CD4-positive, alpha-beta T cell treated with Interleukin-2 at 100 ng/mL for 4 hours (primary cell): ENCODE data around the gene PNLIPRP2.

Experiments
- DNase-seq: peaks from one replicate; pipeline ENCODE4 v3.0.0-alpha.2; 2020; ENCODE audit warnings: low spot score

PNLIPRP2 gene

DNA sequence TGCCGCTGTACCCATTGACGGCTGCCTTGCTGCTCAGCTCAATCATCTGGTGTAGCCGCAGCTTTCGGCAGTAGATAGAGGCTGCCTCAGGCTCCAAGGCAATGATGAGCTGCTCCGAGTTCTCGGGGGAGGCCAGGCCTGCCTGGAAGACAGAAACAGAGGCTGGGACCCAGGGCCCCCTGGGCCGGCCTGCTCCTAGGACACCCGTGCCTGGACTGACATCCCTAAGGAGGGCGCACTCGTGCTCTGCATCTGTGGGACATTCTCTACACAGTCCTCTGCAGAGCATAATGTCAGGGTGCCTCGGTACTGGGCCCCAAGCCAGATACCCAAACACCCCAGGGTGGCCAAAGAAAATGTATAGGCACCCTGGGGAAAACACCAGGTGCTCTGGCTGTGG lies 63.1 kb downstream of the PNLIPRP2 start:
- no peak for DNase-seq

DNA sequence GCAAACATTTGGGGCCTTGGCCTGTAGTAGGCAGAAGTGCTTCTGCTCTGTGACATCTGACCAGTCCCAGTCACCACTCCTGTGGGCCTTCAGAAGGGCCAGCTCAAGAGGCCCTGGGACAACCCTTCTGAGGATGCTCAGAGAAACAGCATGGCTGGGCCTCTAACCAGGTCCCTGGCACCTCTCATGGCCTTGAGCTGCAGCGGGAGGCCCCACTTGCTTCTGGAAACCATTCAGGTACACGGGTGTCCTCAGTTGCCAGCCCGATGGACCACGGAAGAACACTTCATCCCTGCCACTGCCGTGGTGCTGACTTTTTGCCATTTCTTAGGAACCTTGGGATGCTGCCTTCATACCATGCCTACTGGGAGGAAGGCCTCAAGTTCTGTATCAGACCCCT lies 64.0 kb downstream of the PNLIPRP2 start:
- no peak for DNase-seq

DNA sequence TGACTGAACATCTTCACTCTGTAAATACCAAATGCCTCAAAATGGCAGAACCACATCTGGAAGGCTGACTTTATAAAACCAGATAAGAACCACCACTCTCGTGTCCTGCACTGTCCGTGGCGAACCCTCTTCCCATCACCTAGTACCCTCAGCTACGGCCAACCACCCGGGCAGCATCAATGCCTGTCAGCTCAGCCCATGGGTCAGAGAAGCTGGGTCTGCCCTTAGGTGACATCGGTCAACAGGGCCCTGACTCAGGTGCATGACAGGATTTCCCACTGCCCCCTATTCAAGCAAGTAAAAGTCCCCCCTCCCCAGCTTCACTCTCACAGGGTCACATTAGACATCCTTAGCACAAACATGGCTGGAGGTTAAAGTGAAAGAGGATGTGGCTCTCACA lies 65.1 kb downstream of the PNLIPRP2 start:
- DNase-seq: no peak

DNA sequence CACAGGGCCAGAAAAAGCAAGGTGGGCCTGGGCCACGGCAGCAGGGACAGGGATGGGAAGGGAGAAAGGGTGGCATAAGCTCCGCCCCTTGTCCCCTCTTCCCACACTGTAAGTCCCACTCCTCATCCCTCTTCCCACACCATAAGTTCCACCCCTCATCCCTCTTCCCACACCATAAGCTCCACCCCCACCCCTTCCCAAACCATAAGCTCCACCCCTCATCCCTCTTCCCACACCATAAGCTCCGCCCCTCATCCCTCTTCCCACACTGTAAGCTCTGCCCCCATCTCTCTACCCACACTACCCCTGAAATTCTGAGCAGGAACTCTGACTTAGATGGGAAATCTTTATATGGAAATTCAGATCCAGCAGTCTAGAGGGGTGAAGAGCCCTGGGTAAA lies 65.9 kb downstream of the PNLIPRP2 start:
- DNase-seq: no peak

DNA sequence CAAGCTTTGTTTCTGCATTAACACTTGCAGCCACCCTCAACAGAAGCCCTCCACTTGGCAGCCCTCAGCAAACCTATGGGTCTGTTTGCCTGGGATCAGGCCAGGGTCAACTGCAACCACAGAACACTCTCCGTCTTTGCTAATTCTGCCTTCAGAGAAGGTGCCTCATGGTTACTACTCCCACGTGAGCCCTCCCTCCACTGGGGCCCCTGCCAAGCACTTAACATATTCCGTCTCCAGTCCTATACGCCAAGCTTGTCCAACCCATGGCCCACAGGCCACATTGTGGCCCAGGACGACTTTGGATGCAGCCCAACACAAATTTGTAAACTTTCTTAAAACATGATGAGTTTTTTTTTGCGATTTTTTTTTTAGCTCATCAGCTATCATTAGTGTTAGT lies 66.9 kb downstream of the PNLIPRP2 start:
- no peak for DNase-seq

DNA sequence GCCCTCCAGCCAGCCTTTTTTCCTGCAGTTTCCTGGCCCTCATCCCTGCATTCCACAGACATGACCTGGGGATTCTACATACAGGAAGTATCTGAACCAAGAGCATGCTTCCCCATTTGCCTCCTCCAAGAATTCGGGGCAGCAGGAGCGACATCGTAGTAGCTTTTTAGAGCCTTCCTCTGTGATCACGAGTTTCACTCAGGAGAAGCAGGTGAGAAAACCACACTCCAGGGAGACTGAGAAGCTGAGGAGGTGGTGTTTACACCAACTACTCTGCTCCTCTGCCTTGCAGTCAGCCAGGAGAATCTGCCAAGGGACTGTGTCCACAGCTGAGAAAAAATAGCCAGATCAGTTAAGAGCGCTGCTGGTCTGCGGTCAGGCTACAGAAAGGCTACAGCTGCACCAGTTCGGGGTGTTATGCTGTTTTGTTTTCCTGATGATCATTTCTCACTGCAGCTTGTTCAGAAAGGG lies 67.5 kb downstream of the PNLIPRP2 start:
- DNase-seq: no peak

DNA sequence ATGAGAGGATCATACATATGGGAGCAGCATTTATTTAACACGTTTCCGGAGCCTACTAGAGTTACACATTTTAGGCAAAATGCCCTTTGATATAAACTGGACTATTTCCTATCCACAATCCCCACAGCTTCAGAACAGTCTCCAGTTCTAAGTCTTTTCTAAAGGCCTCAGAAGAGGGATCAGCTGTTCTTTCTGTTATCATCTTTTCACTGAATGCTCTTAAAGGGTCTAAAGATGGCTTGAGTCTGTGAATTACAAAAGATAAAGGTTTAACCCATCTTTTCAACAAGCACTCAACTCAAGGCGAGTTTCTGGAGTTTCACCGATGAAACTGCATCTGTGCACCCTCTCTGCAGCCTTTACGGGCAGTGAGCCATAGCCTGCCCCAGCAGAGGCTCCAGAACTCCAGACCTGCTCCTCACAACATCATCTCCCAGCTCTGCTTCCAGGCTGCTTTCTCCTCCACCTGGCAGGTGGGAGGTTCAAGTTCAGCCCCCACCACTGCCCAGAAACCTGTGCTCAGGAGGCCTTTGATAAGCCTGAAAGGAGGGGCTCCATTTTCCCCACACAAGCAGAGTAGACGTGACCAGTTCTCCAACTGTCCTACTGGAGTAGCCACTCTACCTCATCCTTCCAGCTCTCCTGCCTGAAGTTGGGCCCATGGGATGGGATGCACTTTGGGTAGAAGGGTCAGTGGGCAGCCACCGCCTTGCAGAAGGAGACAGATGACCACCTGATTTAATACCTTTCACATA lies 68.2 kb downstream of the PNLIPRP2 start:
- no peak for DNase-seq

DNA sequence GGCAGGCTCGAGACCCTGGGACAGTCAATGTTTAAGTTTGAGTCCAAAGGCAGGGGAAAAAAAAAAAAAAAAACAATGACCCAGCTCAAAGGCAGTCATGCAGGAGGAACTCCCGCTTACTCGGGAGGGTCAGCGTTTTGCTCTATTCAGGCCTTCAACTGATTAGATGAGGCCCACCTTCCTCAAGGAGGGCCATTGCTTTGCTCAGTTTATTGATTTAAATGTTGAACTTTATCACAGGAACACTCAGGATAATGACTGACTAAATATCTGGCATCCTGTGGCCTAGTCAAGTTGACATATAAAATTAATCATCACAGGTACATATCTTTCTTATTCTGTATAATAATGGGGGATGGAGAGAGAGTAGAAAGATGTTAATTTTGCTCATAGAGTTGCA lies 69.0 kb downstream of the PNLIPRP2 start:
- DNase-seq: no peak

DNA sequence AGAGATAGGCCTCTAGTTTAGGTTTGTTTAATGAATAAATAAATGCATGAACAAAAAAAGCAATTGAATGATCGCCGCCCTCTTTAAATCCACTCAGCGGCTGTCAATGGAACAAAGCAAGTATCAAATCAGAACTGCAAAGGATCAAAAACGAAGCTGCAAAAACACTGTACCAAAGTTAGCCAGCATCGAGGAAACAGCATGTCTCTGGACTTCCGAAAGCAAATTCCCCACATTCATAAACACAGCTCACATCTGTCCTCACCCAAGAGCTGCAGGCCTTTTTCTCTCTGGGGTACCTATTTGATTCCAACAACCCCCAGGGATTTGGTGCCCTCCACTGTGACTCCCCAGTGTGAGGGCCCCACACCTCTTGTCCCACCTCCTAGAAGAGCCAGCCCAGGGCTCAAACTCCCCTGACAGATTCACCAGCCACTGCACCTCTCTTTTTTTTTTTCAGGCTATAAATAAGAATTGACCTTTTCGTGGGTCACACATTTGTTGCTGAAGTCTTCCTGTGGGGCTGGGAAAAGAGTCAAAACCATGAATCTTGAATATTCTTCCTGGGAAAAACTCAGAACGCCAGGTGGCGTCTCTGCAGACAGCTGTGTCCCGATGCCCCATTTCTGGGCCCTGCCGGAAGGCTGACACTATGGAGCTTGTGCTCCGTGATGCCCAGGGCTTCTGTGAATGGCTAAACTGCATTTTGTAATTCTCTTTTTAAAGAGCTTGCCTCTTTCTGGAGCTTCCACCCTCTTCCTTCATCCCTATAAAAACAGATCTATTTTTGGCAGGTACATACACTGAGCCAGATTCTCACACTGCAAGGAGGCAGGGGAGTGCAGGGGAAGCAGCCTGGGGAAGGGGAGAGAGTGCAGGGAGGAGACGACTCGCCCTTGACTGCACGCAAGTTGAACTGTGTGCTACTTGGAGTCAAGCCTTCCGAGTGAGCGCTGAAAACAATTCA lies 69.9 kb downstream of the PNLIPRP2 start:
- DNase-seq: no peak

DNA sequence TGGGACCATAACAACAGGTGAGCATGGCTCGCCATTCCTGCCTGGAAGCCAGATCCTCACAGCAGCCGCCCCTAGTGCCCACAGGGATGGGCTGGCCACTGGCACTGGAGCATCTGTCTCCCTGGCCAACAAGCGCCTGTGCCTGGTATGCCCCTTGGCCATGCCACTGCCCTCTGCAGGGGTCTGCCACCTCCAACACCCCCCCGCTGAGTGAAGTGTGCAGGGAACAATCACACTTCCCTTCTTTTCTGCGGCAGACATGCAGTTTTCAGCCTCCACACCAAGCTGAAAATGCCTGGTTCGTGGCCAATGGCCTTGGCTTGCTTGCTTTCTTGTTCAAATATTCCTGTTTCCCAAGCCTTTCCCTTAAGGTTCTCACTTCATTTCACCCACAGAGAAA lies 70.9 kb downstream of the PNLIPRP2 start:
- no peak for DNase-seq

DNA sequence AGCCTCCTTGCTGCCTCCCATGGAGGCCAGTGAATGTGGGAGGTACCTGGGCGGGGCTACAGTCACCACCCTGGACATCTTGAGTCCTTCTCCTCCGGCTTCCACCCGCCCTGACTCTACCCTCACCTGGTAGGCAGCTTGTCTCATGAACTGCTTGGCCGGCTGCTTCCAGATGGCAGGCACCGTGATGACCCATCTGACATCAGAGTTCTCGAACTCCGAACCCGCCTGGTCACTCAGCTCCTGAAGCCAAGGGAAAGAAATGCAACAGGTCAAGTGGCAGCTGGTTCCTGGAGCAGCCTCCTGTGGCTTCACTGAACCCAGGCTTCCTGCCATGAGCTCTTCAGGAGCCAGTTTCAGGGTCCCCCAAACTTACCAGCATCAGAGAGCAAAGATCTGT lies 71.5 kb downstream of the PNLIPRP2 start:
- no peak for DNase-seq

DNA sequence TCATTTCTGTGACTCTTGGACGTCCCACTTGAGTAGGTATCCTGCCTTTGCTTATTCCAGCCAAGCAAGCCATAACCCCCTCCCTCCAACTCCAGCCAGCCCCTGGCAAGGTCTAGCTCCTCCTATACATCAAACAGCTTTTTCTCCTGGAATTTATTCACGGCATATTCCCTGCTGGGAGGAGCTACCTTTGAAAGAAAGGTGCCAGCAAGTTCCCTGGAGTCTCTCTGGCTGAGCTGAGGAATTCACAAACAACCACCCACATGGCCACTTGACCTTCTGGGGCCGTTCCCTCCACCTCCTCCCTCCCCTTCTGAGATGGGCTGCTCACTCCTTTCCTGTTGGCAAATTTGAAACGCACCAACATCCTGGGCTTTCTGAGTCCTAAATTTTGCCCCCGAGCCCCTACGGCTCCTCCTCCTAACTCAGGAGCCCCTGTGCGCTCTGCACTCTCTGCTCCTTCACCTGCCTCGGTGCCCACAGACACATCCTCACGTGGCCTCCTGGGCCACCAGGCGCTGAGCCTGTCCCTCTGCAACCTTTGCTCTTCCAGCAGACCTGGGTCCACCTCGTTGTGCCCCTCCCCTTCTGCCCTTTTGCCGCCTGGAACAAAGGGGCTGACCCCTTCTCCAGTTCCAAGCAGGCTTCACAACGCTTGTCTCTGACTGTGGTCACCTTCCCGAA lies 73.6 kb downstream of the PNLIPRP2 start:
- DNase-seq: no peak
